ENCODE results near the gene RALGAPA2. TPM values are rescaled to one million over a fixed set of nuclear protein-coding genes. Genes with fewer than 3 reads are reported as not detected.

RALGAPA2 gene
- total RNA-seq, 4 donors from 2014 or later = 25.9 to 48.9 (median 38.6) TPM

- Histone ChIP-seq H3K27ac (no peak overlapping the region), H3K4me3 (no peak overlapping the region), H3K4me1 (no peaks in the 10 kb centered on the region), H3K36me3 (no peaks in the 10 kb centered on the region), H3K9me3 (no peaks in the 10 kb centered on the region), H3K27me3 (no peaks in the 10 kb centered on the region)
- TF ChIP-seq POLR2A (IDR thresholded peaks at IDR 0.05) = no peak
- no peak for TF ChIP-seq CTCF (IDR thresholded peaks at IDR 0.05)
- intact Hi-C loops (cut with DNase I; ENCODE audit: low total_unique reads) = no loop called here
- DNase-seq = no peak
These were observed 263.6 kb downstream of the RALGAPA2 start for GRCh38 chr20:20448881-20449280.

GRCh38 chr20:20447196-20447595, 265.2 kb downstream of the RALGAPA2 start:
- H3K4me1 ChIP-seq = no peaks in the 10 kb centered on the region
- intact Hi-C loops (cut with DNase I; ENCODE audit: low total_unique reads) = no loop called here
- DNase-seq = no peak
- H3K36me3 ChIP-seq = no peaks in the 10 kb centered on the region
- no peaks in the 10 kb centered on the region for H3K9me3 ChIP-seq
- no peak for TF ChIP-seq POLR2A (IDR thresholded peaks at IDR 0.05)
- no peak for TF ChIP-seq CTCF (IDR thresholded peaks at IDR 0.05)
- no peaks in the 10 kb centered on the region for H3K27me3 ChIP-seq
- no peak overlapping the region for H3K4me3 ChIP-seq
- H3K27ac ChIP-seq = no peak overlapping the region

- no peak overlapping the region for H3K4me3 ChIP-seq
- intact Hi-C loops (cut with DNase I; ENCODE audit: low total_unique reads) = no loop called here
- no peak for TF ChIP-seq POLR2A (IDR thresholded peaks at IDR 0.05)
- no peak for TF ChIP-seq CTCF (IDR thresholded peaks at IDR 0.05)
- no peaks in the 10 kb centered on the region for H3K27me3 ChIP-seq
- H3K9me3 ChIP-seq = no peaks in the 10 kb centered on the region
- no peaks in the 10 kb centered on the region for H3K4me1 ChIP-seq
- H3K27ac ChIP-seq = no peak overlapping the region
- H3K36me3 ChIP-seq = no peaks in the 10 kb centered on the region
- DNase-seq = no peak
These were observed 265.9 kb downstream of the RALGAPA2 start for GRCh38 chr20:20446425-20447015.

GRCh38 chr20:20446001-20446400, 266.4 kb downstream of the RALGAPA2 start:
- no peak overlapping the region for H3K27ac ChIP-seq
- no peak for DNase-seq
- intact Hi-C loops (cut with DNase I; ENCODE audit: low total_unique reads) = no loop called here
- no peak overlapping the region for H3K4me3 ChIP-seq
- no peaks in the 10 kb centered on the region for H3K27me3 ChIP-seq
- no peaks in the 10 kb centered on the region for H3K36me3 ChIP-seq
- TF ChIP-seq POLR2A (IDR thresholded peaks at IDR 0.05) (no peak), CTCF (IDR thresholded peaks at IDR 0.05) (no peak)
- H3K4me1 ChIP-seq = no peaks in the 10 kb centered on the region
- H3K9me3 ChIP-seq = no peaks in the 10 kb centered on the region

- no peak for DNase-seq
- TF ChIP-seq CTCF (IDR thresholded peaks at IDR 0.05) (no peak), POLR2A (IDR thresholded peaks at IDR 0.05) (no peak)
- H3K27me3 ChIP-seq = no peaks in the 10 kb centered on the region
- H3K36me3 ChIP-seq = no peaks in the 10 kb centered on the region
- H3K4me3 ChIP-seq = no peak overlapping the region
- intact Hi-C loops (cut with DNase I; ENCODE audit: low total_unique reads) = no loop called here
- H3K27ac ChIP-seq = no peak overlapping the region
- no peaks in the 10 kb centered on the region for H3K4me1 ChIP-seq
- no peaks in the 10 kb centered on the region for H3K9me3 ChIP-seq
These were observed 268.9 kb downstream of the RALGAPA2 start for GRCh38 chr20:20443504-20443903.
